Panc1 (cell line): ENCODE data around the gene TM9SF4. TPM values are rescaled to one million over a fixed set of nuclear protein-coding genes. Genes with fewer than 3 reads are reported as not detected.
"Not testable (repeated sequence)": the region's sequence is repeated elsewhere in the genome, so short reads cannot be mapped to it uniquely, and the experiment has no call there.

Source experiments
- ATAC-seq: fragments of 200-7000 bp; cut with Tn5 transposase; 2 replicates; pipeline ENCODE4 v1.9.1; 2020; ENCODE audit warnings: mild to moderate bottlenecking, moderate library complexity
- BruUV-seq: library from RNA; stranded (reverse); fragments of 400-500 nt; replicated peaks from 2 replicates; lab custom pipeline; 2021; lab: Mats Ljungman, UMichigan
- CTCF ChIA-PET: fragments of 300-600 bp; sonication (Branson Sonifier 250); formaldehyde crosslinking; loops from one replicate; lab custom pipeline; 2022; ENCODE audit warnings: antibody characterized with exemption; lab: Charles Lee
- POLR2A ChIA-PET: fragments of 300-600 bp; sonication (Branson Sonifier 250); formaldehyde crosslinking; loops from one replicate; lab custom pipeline; 2022; ENCODE audit warnings: antibody characterized with exemption; lab: Charles Lee
- DNase-seq: peaks from one replicate; pipeline ENCODE4 v3.0.0-alpha.2; 2010; ENCODE audit warnings: low read depth, low spot score
- H3K27ac ChIP-seq: 2 replicates; pipeline ENCODE4 v1.5.1; 2011; ENCODE audit warnings: mild to moderate bottlenecking, low read length, inconsistent platforms
- H3K27me3 ChIP-seq: fragments of 200-500 bp; sonication (Bioruptor generic); 2 replicates; pipeline ENCODE4 v1.6.0; 2014; ENCODE audit warnings: low read length, inconsistent platforms; ENCODE audit not compliant: control insufficient read depth, insufficient read depth
- H3K36me3 ChIP-seq: fragments of 200-500 bp; sonication (Bioruptor generic); 2 replicates; pipeline ENCODE4 v1.5.1; 2014; ENCODE audit warnings: inconsistent platforms, mild to moderate bottlenecking, low read length, moderate library complexity; ENCODE audit not compliant: control insufficient read depth, insufficient read depth
- H3K4me1 ChIP-seq: 2 replicates; pipeline ENCODE4 v1.5.1; 2011; ENCODE audit warnings: inconsistent platforms, mild to moderate bottlenecking, low read length, moderate library complexity; ENCODE audit not compliant: control insufficient read depth, insufficient read depth
- H3K4me3 ChIP-seq, 2 experiments: 2 replicates each; pipeline ENCODE4 v1.5.1; 2011 to 2012; ENCODE audit warnings: low read depth in 2 of 2, low read length in 2 of 2, mild to moderate bottlenecking in 2 of 2, inconsistent platforms in 1 of 2, moderate library complexity in 1 of 2
- H3K9me3 ChIP-seq: fragments of 200-500 bp; sonication (Bioruptor generic); 2 replicates; pipeline ENCODE4 v1.5.1; 2014; ENCODE audit warnings: low read depth, mild to moderate bottlenecking, inconsistent platforms, low read length, moderate library complexity; ENCODE audit not compliant: control insufficient read depth, insufficient read depth
- POLR2AphosphoS5 ChIP-seq: IDR thresholded peaks from 2 replicates; pipeline ENCODE4 v1.6.1; 2012; ENCODE audit warnings: mild to moderate bottlenecking, low read depth, low read length, moderate library complexity
- SIN3A ChIP-seq: IDR thresholded peaks from 2 replicates; pipeline ENCODE4 v1.6.1; 2012; ENCODE audit warnings: low read depth, mild to moderate bottlenecking, low read length, moderate library complexity, borderline replicate concordance; ENCODE audit not compliant: insufficient read depth
- TCF7L2 ChIP-seq: IDR thresholded peaks from 2 replicates; pipeline ENCODE4 v1.6.1; 2011; ENCODE audit warnings: mild to moderate bottlenecking, low read depth, low read length, inconsistent platforms
- in situ Hi-C: cut with HindIII; loops from 2 replicates; pipeline ENCODE4 v1.10.0; 2016; ENCODE audit warnings: low sequenced_read_pairs, low pct_unique_long_range_greater_than_20kb
- intact Hi-C: fragments of 100-400 bp; cut with micrococcal nuclease; formaldehyde crosslinking; loops from one replicate; pipeline ENCODE4 v1.10.0; 2022; ENCODE audit not compliant: unreplicated experiment
- total RNA-seq: library from RNA; stranded (reverse); gene quantifications from one replicate; pipeline ENCODE4 v1.2.1, GENCODE V29; 2021; ENCODE audit not compliant: unreplicated experiment
- TF ChIP-seq, protein P1 (sequence below): fragments of 450-650 bp; IDR thresholded peaks from 2 replicates; pipeline ENCODE4 v1.5.1; 2017; ENCODE audit warnings: mild to moderate bottlenecking
- TF ChIP-seq, protein P2 (sequence below), 2 experiments: IDR thresholded peaks; 2 replicates each; pipeline ENCODE4 v1.6.1; 2011 to 2012; ENCODE audit warnings: low read depth in 2 of 2, control low read depth in 1 of 2, low read length in 1 of 2, mild to moderate bottlenecking in 1 of 2, moderate library complexity in 1 of 2; ENCODE audit not compliant: insufficient read depth in 1 of 2

TM9SF4 gene
- total RNA-seq, 1 experiment from 2014 or later = 180 TPM

DNA sequence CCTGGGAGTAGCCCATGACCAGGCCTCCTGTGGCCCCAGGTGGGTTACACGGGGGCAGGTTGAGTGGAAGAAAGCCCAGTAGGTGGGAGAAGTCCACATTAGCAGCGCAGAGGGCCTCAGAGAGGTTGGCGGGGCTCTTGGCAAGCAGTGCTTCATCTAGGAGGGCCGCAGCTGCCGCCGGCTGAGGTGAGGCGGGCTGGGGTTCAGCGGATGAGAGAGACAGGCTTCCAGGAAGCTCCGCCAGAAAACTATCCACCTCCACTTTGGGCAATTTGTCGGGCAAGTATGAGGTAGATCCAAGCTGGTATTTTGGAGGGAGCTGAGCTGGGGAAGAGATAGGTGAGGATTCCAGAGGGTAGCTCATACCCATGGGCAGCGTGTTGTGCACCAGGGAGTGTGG is 87.1 kb downstream of the TM9SF4 start:
- H3K27me3 ChIP-seq, DNase-seq, H3K27ac ChIP-seq, H3K9me3 ChIP-seq, POLR2A ChIA-PET, BruUV-seq, in situ Hi-C loops, ATAC-seq, H3K4me3 ChIP-seq, H3K4me1 ChIP-seq: not testable (repeated sequence)
- CTCF ChIA-PET = interaction anchor here (0.5 kb wide), 1 partner anchor 261 kb away, joined by 3 read pairs; no protein-coding TSS in a partner anchor
- intact Hi-C loops = loop anchor here (10.0 kb wide), 1 partner anchor 562 kb away; the partner anchor contains the start of gene COX4I2
- peaks cover 36% of the 10 kb centered on the region for H3K36me3 ChIP-seq

DNA sequence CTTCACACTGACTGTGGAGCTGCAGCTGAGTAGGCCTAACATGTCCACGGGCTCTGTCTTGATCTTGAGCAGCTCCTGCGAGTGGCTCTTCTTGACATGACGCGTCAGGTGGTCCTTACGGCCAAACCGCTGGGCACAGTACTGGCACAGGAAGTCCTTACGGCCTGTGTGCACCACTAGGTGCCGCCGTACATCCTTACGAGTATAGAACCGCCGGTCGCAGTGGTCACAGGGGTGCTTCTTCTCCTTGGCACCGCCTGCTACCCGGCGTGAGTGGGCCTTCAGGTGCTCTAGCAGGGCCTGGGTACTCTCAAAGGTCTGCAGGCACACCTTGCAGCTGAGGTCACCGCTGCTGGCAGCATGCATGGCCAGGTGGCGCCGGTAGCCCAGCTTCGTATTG is 87.6 kb downstream of the TM9SF4 start:
- H3K27me3 ChIP-seq, DNase-seq, H3K27ac ChIP-seq, H3K9me3 ChIP-seq, ATAC-seq, H3K4me1 ChIP-seq, H3K4me3 ChIP-seq, in situ Hi-C loops, CTCF ChIA-PET, BruUV-seq, POLR2A ChIA-PET: not testable (repeated sequence)
- TF ChIP-seq, protein P1, sequence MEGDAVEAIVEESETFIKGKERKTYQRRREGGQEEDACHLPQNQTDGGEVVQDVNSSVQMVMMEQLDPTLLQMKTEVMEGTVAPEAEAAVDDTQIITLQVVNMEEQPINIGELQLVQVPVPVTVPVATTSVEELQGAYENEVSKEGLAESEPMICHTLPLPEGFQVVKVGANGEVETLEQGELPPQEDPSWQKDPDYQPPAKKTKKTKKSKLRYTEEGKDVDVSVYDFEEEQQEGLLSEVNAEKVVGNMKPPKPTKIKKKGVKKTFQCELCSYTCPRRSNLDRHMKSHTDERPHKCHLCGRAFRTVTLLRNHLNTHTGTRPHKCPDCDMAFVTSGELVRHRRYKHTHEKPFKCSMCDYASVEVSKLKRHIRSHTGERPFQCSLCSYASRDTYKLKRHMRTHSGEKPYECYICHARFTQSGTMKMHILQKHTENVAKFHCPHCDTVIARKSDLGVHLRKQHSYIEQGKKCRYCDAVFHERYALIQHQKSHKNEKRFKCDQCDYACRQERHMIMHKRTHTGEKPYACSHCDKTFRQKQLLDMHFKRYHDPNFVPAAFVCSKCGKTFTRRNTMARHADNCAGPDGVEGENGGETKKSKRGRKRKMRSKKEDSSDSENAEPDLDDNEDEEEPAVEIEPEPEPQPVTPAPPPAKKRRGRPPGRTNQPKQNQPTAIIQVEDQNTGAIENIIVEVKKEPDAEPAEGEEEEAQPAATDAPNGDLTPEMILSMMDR = peak; percentile 64; the same call in 1 of the 2 replicates
- peaks cover 37% of the 10 kb centered on the region for H3K36me3 ChIP-seq
- intact Hi-C loops = loop anchor here (10.0 kb wide), 1 partner anchor 562 kb away; the partner anchor contains the start of gene COX4I2

GRCh38 chr20:32199006-32199405 is 89.5 kb downstream of the TM9SF4 start:
- TF ChIP-seq, protein P1 = no peak
- TF ChIP-seq TCF7L2 = no peak
- no peak for TF ChIP-seq POLR2AphosphoS5
- TF ChIP-seq SIN3A = no peak
- TF ChIP-seq, protein P2, sequence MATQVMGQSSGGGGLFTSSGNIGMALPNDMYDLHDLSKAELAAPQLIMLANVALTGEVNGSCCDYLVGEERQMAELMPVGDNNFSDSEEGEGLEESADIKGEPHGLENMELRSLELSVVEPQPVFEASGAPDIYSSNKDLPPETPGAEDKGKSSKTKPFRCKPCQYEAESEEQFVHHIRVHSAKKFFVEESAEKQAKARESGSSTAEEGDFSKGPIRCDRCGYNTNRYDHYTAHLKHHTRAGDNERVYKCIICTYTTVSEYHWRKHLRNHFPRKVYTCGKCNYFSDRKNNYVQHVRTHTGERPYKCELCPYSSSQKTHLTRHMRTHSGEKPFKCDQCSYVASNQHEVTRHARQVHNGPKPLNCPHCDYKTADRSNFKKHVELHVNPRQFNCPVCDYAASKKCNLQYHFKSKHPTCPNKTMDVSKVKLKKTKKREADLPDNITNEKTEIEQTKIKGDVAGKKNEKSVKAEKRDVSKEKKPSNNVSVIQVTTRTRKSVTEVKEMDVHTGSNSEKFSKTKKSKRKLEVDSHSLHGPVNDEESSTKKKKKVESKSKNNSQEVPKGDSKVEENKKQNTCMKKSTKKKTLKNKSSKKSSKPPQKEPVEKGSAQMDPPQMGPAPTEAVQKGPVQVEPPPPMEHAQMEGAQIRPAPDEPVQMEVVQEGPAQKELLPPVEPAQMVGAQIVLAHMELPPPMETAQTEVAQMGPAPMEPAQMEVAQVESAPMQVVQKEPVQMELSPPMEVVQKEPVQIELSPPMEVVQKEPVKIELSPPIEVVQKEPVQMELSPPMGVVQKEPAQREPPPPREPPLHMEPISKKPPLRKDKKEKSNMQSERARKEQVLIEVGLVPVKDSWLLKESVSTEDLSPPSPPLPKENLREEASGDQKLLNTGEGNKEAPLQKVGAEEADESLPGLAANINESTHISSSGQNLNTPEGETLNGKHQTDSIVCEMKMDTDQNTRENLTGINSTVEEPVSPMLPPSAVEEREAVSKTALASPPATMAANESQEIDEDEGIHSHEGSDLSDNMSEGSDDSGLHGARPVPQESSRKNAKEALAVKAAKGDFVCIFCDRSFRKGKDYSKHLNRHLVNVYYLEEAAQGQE (IDR thresholded peaks at IDR 0.05; ENCODE audit: insufficient read depth in 1 of 2, low read depth in 2 of 2, low read length in 1 of 2) = no peak
- no peaks in the 10 kb centered on the region for H3K27me3 ChIP-seq
- DNase-seq (no peak), ATAC-seq (no peak)
- no peak overlapping the region for H3K4me3 ChIP-seq
- CTCF ChIA-PET = no interaction called here
- no peaks in the 10 kb centered on the region for H3K4me1 ChIP-seq
- intact Hi-C loops = loop anchor here (10.0 kb wide), 1 partner anchor 564 kb away; the partner anchor contains the start of gene COX4I2
- in situ Hi-C loops = no loop called here
- no peaks in the 10 kb centered on the region for H3K9me3 ChIP-seq
- H3K36me3 ChIP-seq = peaks cover 39% of the 10 kb centered on the region
- POLR2A ChIA-PET = interaction anchor here (0.7 kb wide), 1 partner anchor 117 kb away, joined by 3 read pairs; no protein-coding TSS in a partner anchor
- no TSS peak for BruUV-seq
- no peak overlapping the region for H3K27ac ChIP-seq
